HepG2 (cell line): Measurements from ENCODE around the gene IKBKE. TPM values are rescaled to one million over a fixed set of nuclear protein-coding genes. Genes with fewer than 3 reads are reported as not detected.

ENCODE experiments used
- ARNT ChIP-seq: fragments of 450-650 bp; IDR thresholded peaks from 2 replicates; pipeline ENCODE4 v1.6.1; 2017
- BCL6 ChIP-seq: IDR thresholded peaks from 2 replicates; pipeline ENCODE4 v1.6.1; 2016; ENCODE audit warnings: missing genetic modification reagents, missing compliant biosample characterization
- CBX2 ChIP-seq, 2 experiments: fragments of 200-600 bp in 1 of 2; sonication (generic); formaldehyde crosslinking in 1 of 2; IDR thresholded peaks; 2 replicates each; pipeline versions ENCODE4 v1.7.0 to v1.8.1; 2018 to 2022; ENCODE audit warnings: low read depth in 2 of 2, low read length in 1 of 2, mild to moderate bottlenecking in 1 of 2, missing genetic modification reagents in 1 of 2
- GABPA ChIP-seq, 2 experiments: IDR thresholded peaks; 2 replicates each; pipeline ENCODE4 v1.6.1; 2011 to 2016; ENCODE audit warnings: low read depth in 2 of 2, low read length in 1 of 2, missing biosample characterization in 1 of 2, missing genetic modification characterization in 1 of 2
- NFE2L2 ChIP-seq: fragments of 150-350 bp; IDR thresholded peaks from 2 replicates; pipeline ENCODE4 v1.6.1; 2014; ENCODE audit warnings: low read length
- PHF5A ChIP-seq: IDR thresholded peaks from one replicate; pipeline ENCODE4 v1.6.1; 2018; ENCODE audit warnings: low read depth, missing genetic modification reagents; ENCODE audit not compliant: unreplicated experiment
- SMARCE1 ChIP-seq: fragments of 450-650 bp; IDR thresholded peaks from 2 replicates; pipeline ENCODE4 v1.6.1; 2017; ENCODE audit warnings: borderline replicate concordance
- SOX5 ChIP-seq: IDR thresholded peaks from 2 replicates; pipeline ENCODE4 v1.6.1; 2016; ENCODE audit warnings: borderline replicate concordance
- SOX6 ChIP-seq, 2 experiments: fragments of 450-650 bp in 1 of 2; sonication (generic) in 1 of 2; formaldehyde crosslinking in 1 of 2; IDR thresholded peaks; 2 replicates each; pipeline versions ENCODE4 v1.4.0 to v1.6.1; 2017 to 2020; ENCODE audit warnings: antibody characterized with exemption in 1 of 2, mild to moderate bottlenecking in 1 of 2, missing genetic modification reagents in 1 of 2
- SRY ChIP-seq: sonication (generic); formaldehyde crosslinking; IDR thresholded peaks from 2 replicates; pipeline ENCODE4 v1.8.0; 2022; ENCODE audit warnings: mild to moderate bottlenecking, missing genetic modification reagents
- TEAD3 ChIP-seq: optimal IDR thresholded peaks from 2 replicates; pipeline ENCODE3; 2016; ENCODE audit warnings: borderline replicate concordance
- ZBTB7B ChIP-seq: sonication (generic); formaldehyde crosslinking; IDR thresholded peaks from 2 replicates; pipeline ENCODE4 v1.4.0; 2020; ENCODE audit warnings: missing genetic modification reagents
- ZFP82 ChIP-seq: sonication (generic); formaldehyde crosslinking; IDR thresholded peaks from 2 replicates; pipeline ENCODE4 v1.5.1; 2020; ENCODE audit warnings: mild to moderate bottlenecking, missing genetic modification reagents, borderline replicate concordance
- ZFP90 ChIP-seq: sonication (generic); formaldehyde crosslinking; IDR thresholded peaks from 2 replicates; pipeline ENCODE4 v1.8.0; 2022; ENCODE audit warnings: missing genetic modification reagents, mild to moderate bottlenecking, inconsistent platforms, borderline replicate concordance
- ZNF75D ChIP-seq: sonication (generic); formaldehyde crosslinking; IDR thresholded peaks from 2 replicates; pipeline ENCODE4 v1.8.1; 2023; ENCODE audit warnings: missing genetic modification reagents, mild to moderate bottlenecking, borderline replicate concordance
- polyA plus RNA-seq, 8 experiments: library from polyadenylated mRNA; depleted of rRNA in 3 of 8; stranded (reverse) in 7 of 8; unstranded in 1 of 8; fragments of >200 nt; fragmentation: Illumina TruSeq in 4 of 8; extraction: Trizol in 4 of 8; gene quantifications; 2 replicates each; pipeline versions ENCODE4 v1.2.1 to v1.2.3, GENCODE V29; 2011 to 2016; ENCODE audit warnings: low read depth in 4 of 8, missing spikeins in 1 of 8, mixed read lengths in 1 of 8; ENCODE audit not compliant: insufficient read depth in 1 of 8
- total RNA-seq, 5 experiments: library from RNA; depleted of rRNA; stranded (reverse); fragments of >200 nt; fragmentation: Illumina TruSeq; extraction: Trizol; gene quantifications; 2 replicates each; pipeline ENCODE4 v1.2.3, GENCODE V29; 2016; ENCODE audit warnings: low read depth in 1 of 5
- TF ChIP-seq, protein P1 (sequence below): sonication (generic); formaldehyde crosslinking; IDR thresholded peaks from 2 replicates; pipeline ENCODE4 v1.4.0; 2020; ENCODE audit warnings: mild to moderate bottlenecking, missing genetic modification reagents
- TF ChIP-seq, protein P2 (sequence below): sonication (generic); formaldehyde crosslinking; IDR thresholded peaks from 2 replicates; pipeline ENCODE4 v1.8.0; 2022; ENCODE audit warnings: low read depth, missing genetic modification reagents
- TF ChIP-seq, protein P3 (sequence below): sonication (generic); formaldehyde crosslinking; IDR thresholded peaks from 2 replicates; pipeline ENCODE4 v1.8.0; 2023; ENCODE audit warnings: mild to moderate bottlenecking, missing genetic modification reagents
- TF ChIP-seq, protein P4 (sequence below): sonication (generic); formaldehyde crosslinking; IDR thresholded peaks from 2 replicates; pipeline ENCODE4 v1.4.0; 2020; ENCODE audit warnings: missing genetic modification reagents
- TF ChIP-seq, protein P5 (sequence below): sonication (generic); formaldehyde crosslinking; IDR thresholded peaks from 2 replicates; pipeline ENCODE4 v1.5.0; 2020; ENCODE audit warnings: mild to moderate bottlenecking, missing genetic modification reagents, borderline replicate concordance
- TF ChIP-seq, protein P6 (sequence below): sonication (generic); formaldehyde crosslinking; IDR thresholded peaks from 2 replicates; pipeline ENCODE4 v1.4.0; 2020; ENCODE audit warnings: mild to moderate bottlenecking, missing genetic modification reagents

Gene IKBKE
- total and polyA plus RNA-seq, 2 of the 13 experiments (the other 11 are each of a cell fraction or from before 2014, with no cell fraction given): 4.5 to 5.8 TPM

DNA sequence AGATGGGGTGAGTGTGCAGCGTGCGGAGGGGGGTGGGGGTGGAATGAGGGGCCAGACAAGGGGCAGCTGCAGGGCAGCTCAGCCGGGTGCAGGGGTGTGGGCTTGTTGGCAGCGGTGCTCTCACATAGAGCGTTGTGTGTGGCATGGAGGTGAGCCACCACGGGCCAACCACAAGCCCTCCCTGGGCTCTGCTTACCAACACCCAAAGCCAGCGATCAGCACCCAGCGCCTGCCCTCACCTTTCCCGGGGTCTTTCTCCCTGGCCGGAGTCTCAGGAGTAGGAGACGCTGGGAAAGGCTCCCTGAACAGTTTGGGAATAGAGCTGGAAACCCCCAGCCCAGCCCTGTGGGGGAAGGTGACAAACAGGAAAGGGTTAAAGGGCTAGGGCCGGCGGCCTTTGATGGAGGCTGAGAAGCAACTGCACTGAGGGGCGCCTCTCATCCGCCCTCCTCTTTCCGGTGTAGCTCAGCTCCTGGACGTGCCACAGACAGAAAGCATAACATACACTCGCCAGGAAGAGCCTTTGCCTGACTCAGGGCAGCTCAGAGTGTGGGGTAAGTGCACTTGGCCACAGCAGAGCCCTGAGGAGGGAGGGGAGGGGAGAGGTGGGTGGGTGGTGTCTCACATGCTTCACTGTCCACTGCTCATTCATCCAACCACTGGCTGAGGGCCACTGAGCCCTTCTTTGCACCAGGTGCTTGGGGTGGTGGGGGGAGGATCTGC lies 577 bp downstream of the IKBKE start (continued):
- TF ChIP-seq GABPA (IDR thresholded peaks at IDR 0.05; ENCODE audit: low read depth, low read length): no peak; the same call in 1 of the 2 replicates
- peak; percentile 70 for TF ChIP-seq GABPA (CRISPR knock-in tag; IDR thresholded peaks at IDR 0.05; ENCODE audit: low read depth)
- no peak for TF ChIP-seq TEAD3 (CRISPR knock-in tag)
- no peak for TF ChIP-seq SOX6 (IDR thresholded peaks at IDR 0.05)
- peak; percentile 5; the same call in 1 of the 2 replicates for TF ChIP-seq SOX6 (CRISPR knock-in tag; IDR thresholded peaks at IDR 0.05)
- TF ChIP-seq, protein P1, sequence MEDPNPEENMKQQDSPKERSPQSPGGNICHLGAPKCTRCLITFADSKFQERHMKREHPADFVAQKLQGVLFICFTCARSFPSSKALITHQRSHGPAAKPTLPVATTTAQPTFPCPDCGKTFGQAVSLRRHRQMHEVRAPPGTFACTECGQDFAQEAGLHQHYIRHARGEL (CRISPR knock-in tag): no peak
- TF ChIP-seq CBX2 (IDR thresholded peaks at IDR 0.05; ENCODE audit: low read depth, low read length): no peak
- TF ChIP-seq CBX2 (CRISPR knock-in tag; IDR thresholded peaks at IDR 0.05; ENCODE audit: low read depth): no peak
- no peak for TF ChIP-seq ZFP90 (CRISPR knock-in tag)
- TF ChIP-seq, protein P2, sequence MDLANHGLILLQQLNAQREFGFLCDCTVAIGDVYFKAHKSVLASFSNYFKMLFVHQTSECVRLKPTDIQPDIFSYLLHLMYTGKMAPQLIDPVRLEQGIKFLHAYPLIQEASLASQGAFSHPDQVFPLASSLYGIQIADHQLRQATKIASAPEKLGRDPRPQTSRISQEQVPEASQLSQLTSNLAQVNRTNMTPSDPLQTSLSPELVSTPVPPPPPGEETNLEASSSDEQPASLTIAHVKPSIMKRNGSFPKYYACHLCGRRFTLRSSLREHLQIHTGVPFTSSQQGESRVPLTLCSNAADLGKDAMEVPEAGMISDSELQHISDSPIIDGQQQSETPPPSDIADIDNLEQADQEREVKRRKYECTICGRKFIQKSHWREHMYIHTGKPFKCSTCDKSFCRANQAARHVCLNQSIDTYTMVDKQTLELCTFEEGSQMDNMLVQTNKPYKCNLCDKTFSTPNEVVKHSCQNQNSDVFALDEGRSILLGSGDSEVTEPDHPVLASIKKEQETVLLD (CRISPR knock-in tag): no peak
- TF ChIP-seq SRY (CRISPR knock-in tag): no peak
- TF ChIP-seq ARNT: no peak
- TF ChIP-seq, protein P3, sequence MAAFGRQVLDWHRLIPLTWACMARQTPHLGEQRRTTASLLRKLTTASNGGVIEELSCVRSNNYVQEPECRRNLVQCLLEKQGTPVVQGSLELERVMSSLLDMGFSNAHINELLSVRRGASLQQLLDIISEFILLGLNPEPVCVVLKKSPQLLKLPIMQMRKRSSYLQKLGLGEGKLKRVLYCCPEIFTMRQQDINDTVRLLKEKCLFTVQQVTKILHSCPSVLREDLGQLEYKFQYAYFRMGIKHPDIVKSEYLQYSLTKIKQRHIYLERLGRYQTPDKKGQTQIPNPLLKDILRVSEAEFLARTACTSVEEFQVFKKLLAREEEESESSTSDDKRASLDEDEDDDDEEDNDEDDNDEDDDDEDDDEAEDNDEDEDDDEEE (CRISPR knock-in tag): no peak
- no peak for TF ChIP-seq SMARCE1
- peak; percentile 23; the same call in 1 of the 2 replicates for TF ChIP-seq ZBTB7B (CRISPR knock-in tag)
- TF ChIP-seq ZFP82 (CRISPR knock-in tag): no peak
- TF ChIP-seq, protein P4, sequence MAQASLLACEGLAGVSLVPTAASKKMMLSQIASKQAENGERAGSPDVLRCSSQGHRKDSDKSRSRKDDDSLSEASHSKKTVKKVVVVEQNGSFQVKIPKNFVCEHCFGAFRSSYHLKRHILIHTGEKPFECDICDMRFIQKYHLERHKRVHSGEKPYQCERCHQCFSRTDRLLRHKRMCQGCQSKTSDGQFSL: no peak
- 0 out of 2 replicates have a peak, but pooled peaks have one; percentile 11 for TF ChIP-seq SOX5 (CRISPR knock-in tag)
- TF ChIP-seq, protein P5, sequence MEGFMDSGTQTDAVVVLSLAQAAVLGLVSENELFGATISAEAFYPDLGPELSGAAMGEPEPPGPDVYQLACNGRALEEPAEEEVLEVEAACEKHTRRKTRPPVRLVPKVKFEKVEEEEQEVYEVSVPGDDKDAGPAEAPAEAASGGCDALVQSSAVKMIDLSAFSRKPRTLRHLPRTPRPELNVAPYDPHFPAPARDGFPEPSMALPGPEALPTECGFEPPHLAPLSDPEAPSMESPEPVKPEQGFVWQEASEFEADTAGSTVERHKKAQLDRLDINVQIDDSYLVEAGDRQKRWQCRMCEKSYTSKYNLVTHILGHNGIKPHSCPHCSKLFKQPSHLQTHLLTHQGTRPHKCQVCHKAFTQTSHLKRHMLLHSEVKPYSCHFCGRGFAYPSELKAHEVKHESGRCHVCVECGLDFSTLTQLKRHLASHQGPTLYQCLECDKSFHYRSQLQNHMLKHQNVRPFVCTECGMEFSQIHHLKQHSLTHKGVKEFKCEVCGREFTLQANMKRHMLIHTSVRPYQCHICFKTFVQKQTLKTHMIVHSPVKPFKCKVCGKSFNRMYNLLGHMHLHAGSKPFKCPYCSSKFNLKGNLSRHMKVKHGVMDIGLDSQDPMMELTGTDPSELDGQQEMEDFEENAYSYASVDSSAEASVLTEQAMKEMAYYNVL (CRISPR knock-in tag): peak; percentile 61
- no peak for TF ChIP-seq PHF5A (CRISPR knock-in tag)
- no peak for TF ChIP-seq NFE2L2
- TF ChIP-seq BCL6 (CRISPR knock-in tag): no peak
- no peak for TF ChIP-seq ZNF75D (CRISPR knock-in tag)
- TF ChIP-seq, protein P6, sequence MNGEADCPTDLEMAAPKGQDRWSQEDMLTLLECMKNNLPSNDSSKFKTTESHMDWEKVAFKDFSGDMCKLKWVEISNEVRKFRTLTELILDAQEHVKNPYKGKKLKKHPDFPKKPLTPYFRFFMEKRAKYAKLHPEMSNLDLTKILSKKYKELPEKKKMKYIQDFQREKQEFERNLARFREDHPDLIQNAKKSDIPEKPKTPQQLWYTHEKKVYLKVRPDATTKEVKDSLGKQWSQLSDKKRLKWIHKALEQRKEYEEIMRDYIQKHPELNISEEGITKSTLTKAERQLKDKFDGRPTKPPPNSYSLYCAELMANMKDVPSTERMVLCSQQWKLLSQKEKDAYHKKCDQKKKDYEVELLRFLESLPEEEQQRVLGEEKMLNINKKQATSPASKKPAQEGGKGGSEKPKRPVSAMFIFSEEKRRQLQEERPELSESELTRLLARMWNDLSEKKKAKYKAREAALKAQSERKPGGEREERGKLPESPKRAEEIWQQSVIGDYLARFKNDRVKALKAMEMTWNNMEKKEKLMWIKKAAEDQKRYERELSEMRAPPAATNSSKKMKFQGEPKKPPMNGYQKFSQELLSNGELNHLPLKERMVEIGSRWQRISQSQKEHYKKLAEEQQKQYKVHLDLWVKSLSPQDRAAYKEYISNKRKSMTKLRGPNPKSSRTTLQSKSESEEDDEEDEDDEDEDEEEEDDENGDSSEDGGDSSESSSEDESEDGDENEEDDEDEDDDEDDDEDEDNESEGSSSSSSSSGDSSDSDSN (CRISPR knock-in tag): peak; percentile 55; the same call in 1 of the 2 replicates
